Glutamatergic neuron (in vitro differentiated cells): Measurements from ENCODE around the gene GZMH. TPM values are rescaled to one million over a fixed set of nuclear protein-coding genes. Genes with fewer than 3 reads are reported as not detected.
"Not testable (repeated sequence)": the region's sequence is repeated elsewhere in the genome, so short reads cannot be mapped to it uniquely, and the experiment has no call there.

Experiments used
- DNase-seq: peaks from one replicate; pipeline ENCODE4 v3.0.0; 2022
- H3K27ac Mint-ChIP-seq: one replicate; pipeline ENCODE4 v1.8.0; 2020; ENCODE audit warnings: mild to moderate bottlenecking, mixed read lengths, inconsistent platforms; ENCODE audit not compliant: unreplicated experiment
- H3K27me3 Mint-ChIP-seq: one replicate; pipeline ENCODE4 v1.8.0; 2020; ENCODE audit warnings: mild to moderate bottlenecking, moderate library complexity, mixed read lengths, inconsistent platforms; ENCODE audit not compliant: unreplicated experiment
- H3K36me3 Mint-ChIP-seq: one replicate; pipeline ENCODE4 v1.8.0; 2020; ENCODE audit warnings: mild to moderate bottlenecking, mixed read lengths, inconsistent platforms; ENCODE audit not compliant: unreplicated experiment
- H3K4me1 Mint-ChIP-seq: one replicate; pipeline ENCODE4 v1.8.0; 2020; ENCODE audit warnings: mild to moderate bottlenecking, low read depth, mixed read lengths, inconsistent platforms; ENCODE audit not compliant: unreplicated experiment
- H3K4me3 Mint-ChIP-seq: one replicate; pipeline ENCODE4 v1.8.0; 2020; ENCODE audit warnings: mild to moderate bottlenecking, mixed read lengths, inconsistent platforms; ENCODE audit not compliant: unreplicated experiment
- H3K9me3 Mint-ChIP-seq: one replicate; pipeline ENCODE4 v1.8.0; 2020; ENCODE audit warnings: mild to moderate bottlenecking, moderate library complexity, mixed read lengths, inconsistent platforms; ENCODE audit not compliant: unreplicated experiment
- total RNA-seq: library from RNA; stranded (reverse); fragmentation: NEBNext Ultra II Directional; extraction: Animal tissue kit (Norgen Biotek cat#: 25700); gene quantifications from one replicate; pipeline ENCODE4 v1.2.1, GENCODE V29; 2021; ENCODE audit not compliant: unreplicated experiment
- TF ChIP-seq, protein P1 (sequence below): fragments of 200-600 bp; sonication (generic); IDR thresholded peaks from one replicate; pipeline ENCODE4 v1.5.0; 2021; ENCODE audit not compliant: partially characterized antibody, unreplicated experiment

The GZMH gene
- total RNA-seq, 1 donor from 2014 or later: not detected

GRCh38 chr14:24597403-24597802 is 12.1 kb downstream of the GZMH start:
- TF ChIP-seq, protein P1, sequence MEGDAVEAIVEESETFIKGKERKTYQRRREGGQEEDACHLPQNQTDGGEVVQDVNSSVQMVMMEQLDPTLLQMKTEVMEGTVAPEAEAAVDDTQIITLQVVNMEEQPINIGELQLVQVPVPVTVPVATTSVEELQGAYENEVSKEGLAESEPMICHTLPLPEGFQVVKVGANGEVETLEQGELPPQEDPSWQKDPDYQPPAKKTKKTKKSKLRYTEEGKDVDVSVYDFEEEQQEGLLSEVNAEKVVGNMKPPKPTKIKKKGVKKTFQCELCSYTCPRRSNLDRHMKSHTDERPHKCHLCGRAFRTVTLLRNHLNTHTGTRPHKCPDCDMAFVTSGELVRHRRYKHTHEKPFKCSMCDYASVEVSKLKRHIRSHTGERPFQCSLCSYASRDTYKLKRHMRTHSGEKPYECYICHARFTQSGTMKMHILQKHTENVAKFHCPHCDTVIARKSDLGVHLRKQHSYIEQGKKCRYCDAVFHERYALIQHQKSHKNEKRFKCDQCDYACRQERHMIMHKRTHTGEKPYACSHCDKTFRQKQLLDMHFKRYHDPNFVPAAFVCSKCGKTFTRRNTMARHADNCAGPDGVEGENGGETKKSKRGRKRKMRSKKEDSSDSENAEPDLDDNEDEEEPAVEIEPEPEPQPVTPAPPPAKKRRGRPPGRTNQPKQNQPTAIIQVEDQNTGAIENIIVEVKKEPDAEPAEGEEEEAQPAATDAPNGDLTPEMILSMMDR: no peak
- Mint-ChIP-seq H3K4me3 (no peak overlapping the region), H3K4me1 (no peaks in the 10 kb centered on the region), H3K36me3 (no peaks in the 10 kb centered on the region), H3K27ac (no peak overlapping the region), H3K27me3 (peaks cover 2% of the 10 kb centered on the region), H3K9me3 (peaks cover 3% of the 10 kb centered on the region)
- DNase-seq: no peak

DNA sequence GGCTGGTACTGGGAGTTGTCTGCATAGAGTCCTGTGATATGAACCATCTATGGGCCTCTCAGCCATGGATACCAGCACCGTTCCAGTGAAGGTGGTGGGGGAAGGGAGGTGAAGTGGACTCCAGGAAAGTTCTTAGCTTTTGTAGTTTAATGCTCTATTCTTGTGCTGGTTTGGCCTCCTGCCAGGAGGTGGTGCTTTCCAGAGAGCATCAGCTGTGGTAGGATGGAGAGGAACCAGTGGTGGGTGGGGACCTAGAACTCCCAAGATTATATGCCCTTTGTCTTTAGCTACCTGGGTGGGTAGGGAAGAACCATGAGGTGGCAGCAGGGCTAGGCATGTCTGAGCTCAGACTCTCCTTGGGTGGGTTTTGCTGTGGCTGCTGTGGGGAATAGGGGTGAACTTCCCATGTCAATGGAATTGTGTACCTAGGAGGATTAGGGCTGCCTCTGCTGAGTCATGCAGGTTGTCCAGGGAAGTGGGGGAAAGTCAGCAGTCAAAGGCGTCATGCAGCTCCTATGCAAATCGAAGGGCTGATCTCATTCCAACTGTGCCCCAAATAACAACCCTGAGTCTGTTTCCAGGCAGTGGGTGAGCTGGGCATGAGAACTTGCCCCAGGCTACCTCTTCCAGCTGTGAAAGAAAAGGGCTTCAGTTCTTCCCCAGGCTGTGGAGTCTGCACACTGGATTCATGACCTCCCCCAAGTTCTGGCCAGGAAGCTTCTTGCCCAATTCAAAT is 14.2 kb downstream of the GZMH start:
- Mint-ChIP-seq H3K4me3 (no peak overlapping the region), H3K27me3 (peaks cover under 1% of the 10 kb centered on the region), H3K4me1 (no peaks in the 10 kb centered on the region), H3K36me3 (no peaks in the 10 kb centered on the region), H3K9me3 (peaks cover 3% of the 10 kb centered on the region), H3K27ac (no peak overlapping the region)
- DNase-seq: no peak
- TF ChIP-seq, protein P1: no peak

DNA sequence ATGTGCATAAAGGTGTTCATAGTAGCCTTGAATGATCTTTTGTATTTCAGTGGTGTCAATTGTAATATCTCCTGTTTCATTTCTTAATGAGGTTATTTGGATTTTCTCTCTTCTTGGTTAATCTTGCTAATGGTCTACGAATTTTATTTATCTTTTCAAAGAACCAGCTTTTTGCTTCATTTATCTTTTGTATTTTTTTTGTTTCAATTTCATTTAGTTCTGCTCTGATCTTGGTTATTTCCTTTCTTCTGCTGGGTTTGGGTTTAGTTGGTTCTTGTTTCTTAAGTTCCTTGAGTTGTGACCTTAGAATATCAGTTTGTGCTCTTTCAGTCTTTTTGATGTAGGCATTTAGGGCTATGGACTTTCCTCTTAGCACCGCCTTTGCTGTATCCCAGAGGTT is 18.5 kb downstream of the GZMH start:
- not testable (repeated sequence) for H3K36me3 Mint-ChIP-seq, DNase-seq, H3K4me3 Mint-ChIP-seq, H3K4me1 Mint-ChIP-seq, H3K27me3 Mint-ChIP-seq, H3K9me3 Mint-ChIP-seq, H3K27ac Mint-ChIP-seq

GRCh38 chr14:24584402-24584801 is 25.1 kb downstream of the GZMH start:
- not testable (repeated sequence) for H3K27me3 Mint-ChIP-seq, DNase-seq, H3K9me3 Mint-ChIP-seq, H3K4me3 Mint-ChIP-seq, H3K36me3 Mint-ChIP-seq, H3K27ac Mint-ChIP-seq, H3K4me1 Mint-ChIP-seq

- Mint-ChIP-seq H3K9me3 (no peaks in the 10 kb centered on the region), H3K36me3 (no peaks in the 10 kb centered on the region), H3K27ac (no peak overlapping the region), H3K4me3 (no peak overlapping the region), H3K4me1 (no peaks in the 10 kb centered on the region), H3K27me3 (no peaks in the 10 kb centered on the region)
- DNase-seq: no peak
- TF ChIP-seq, protein P1: no peak
These were observed 30.9 kb downstream of the GZMH start for GRCh38 chr14:24578558-24578957.

DNA sequence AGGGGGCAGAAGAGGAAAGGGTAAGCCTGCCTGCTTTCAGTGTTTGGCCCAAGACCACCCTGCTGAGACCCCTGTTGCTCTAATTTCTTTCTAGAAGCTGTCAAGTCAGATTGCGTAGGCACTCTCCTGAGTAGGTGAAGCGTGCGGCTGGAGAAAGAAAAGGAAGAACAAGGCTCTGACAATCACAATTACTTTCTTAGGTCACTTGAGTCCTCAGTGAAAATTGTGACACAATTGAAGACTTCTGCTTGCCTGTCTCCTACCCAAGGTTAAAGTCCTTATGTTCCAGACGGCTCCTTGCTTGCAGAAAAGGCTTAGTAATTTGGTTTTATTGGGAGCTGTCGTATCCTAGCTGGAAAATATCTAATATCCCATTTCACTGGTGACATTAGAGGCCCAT is 32.7 kb downstream of the GZMH start:
- H3K4me1 Mint-ChIP-seq: no peaks in the 10 kb centered on the region
- TF ChIP-seq, protein P1: no peak
- H3K27ac Mint-ChIP-seq: no peak overlapping the region
- H3K27me3 Mint-ChIP-seq: no peaks in the 10 kb centered on the region
- no peaks in the 10 kb centered on the region for H3K36me3 Mint-ChIP-seq
- DNase-seq: no peak
- no peak overlapping the region for H3K4me3 Mint-ChIP-seq
- H3K9me3 Mint-ChIP-seq: peaks cover 3% of the 10 kb centered on the region
